HepG2 (cell line): ENCODE measurements around the gene RAB23. TPM values are rescaled to one million over a fixed set of nuclear protein-coding genes. Genes with fewer than 3 reads are reported as not detected.
A peak's percentile ranks its signal among the peaks of the same experiment; 100 is the strongest.

Experiments used
- ASH2L ChIP-seq: fragments of 300-600, 200-600 bp; sonication (generic); IDR thresholded peaks from 2 replicates; pipeline ENCODE4 v1.7.0; 2017; ENCODE audit warnings: low read depth, mild to moderate bottlenecking, moderate library complexity, mixed read lengths, low read length; ENCODE audit not compliant: insufficient read length
- BRD4 ChIP-seq: sonication (generic); formaldehyde crosslinking; IDR thresholded peaks from 2 replicates; pipeline ENCODE4 v1.4.0; 2020; ENCODE audit warnings: missing genetic modification reagents
- EED ChIP-seq: sonication (generic); formaldehyde crosslinking; IDR thresholded peaks from 2 replicates; pipeline ENCODE4 v1.5.0; 2020; ENCODE audit warnings: mild to moderate bottlenecking, missing genetic modification reagents
- ETV5 ChIP-seq: IDR thresholded peaks from 2 replicates; pipeline ENCODE4 v1.6.1; 2018; ENCODE audit warnings: missing biosample characterization, missing genetic modification reagents, inconsistent platforms, borderline replicate concordance
- FOSL2 ChIP-seq: sonication (generic); formaldehyde crosslinking; IDR thresholded peaks from 2 replicates; pipeline ENCODE4 v1.4.0; 2020; ENCODE audit warnings: missing genetic modification reagents
- HDAC1 ChIP-seq: sonication (generic); formaldehyde crosslinking; IDR thresholded peaks from 2 replicates; pipeline ENCODE4 v1.5.1; 2020; ENCODE audit warnings: mild to moderate bottlenecking, missing genetic modification reagents
- HOXA5 ChIP-seq: sonication (generic); formaldehyde crosslinking; IDR thresholded peaks from 2 replicates; pipeline ENCODE4 v1.4.0; 2020; ENCODE audit warnings: missing genetic modification reagents
- KLF12 ChIP-seq: sonication (generic); formaldehyde crosslinking; IDR thresholded peaks from 2 replicates; pipeline ENCODE4 v1.4.0; 2020; ENCODE audit warnings: missing genetic modification reagents, borderline replicate concordance
- MED1 ChIP-seq: sonication (generic); formaldehyde crosslinking; IDR thresholded peaks from 2 replicates; pipeline ENCODE4 v1.4.0; 2020; ENCODE audit warnings: missing genetic modification reagents
- NPAS2 ChIP-seq: sonication (generic); formaldehyde crosslinking; IDR thresholded peaks from 2 replicates; pipeline ENCODE4 v1.8.0; 2022; ENCODE audit warnings: mild to moderate bottlenecking, missing genetic modification reagents, borderline replicate concordance
- PLRG1 ChIP-seq: fragments of 450-650 bp; conservative IDR thresholded peaks from 2 replicates; pipeline ENCODE4 v1.6.1; 2016
- POLR2AphosphoS5 ChIP-seq: IDR thresholded peaks from 2 replicates; pipeline ENCODE4 v1.6.1; 2012; ENCODE audit warnings: low read depth, low read length
- STAG1 ChIP-seq: sonication (generic); formaldehyde crosslinking; IDR thresholded peaks from 2 replicates; pipeline ENCODE4 v1.4.0; 2020; ENCODE audit warnings: missing genetic modification reagents
- TGIF2 ChIP-seq: IDR thresholded peaks from 2 replicates; pipeline ENCODE4 v1.6.1; 2016; ENCODE audit warnings: control low read depth, missing compliant biosample characterization
- TSC22D2 ChIP-seq: sonication (generic); formaldehyde crosslinking; IDR thresholded peaks from 2 replicates; pipeline ENCODE4 v1.5.1; 2020; ENCODE audit warnings: missing genetic modification reagents, mild to moderate bottlenecking, borderline replicate concordance
- ZMYM3 ChIP-seq: sonication (generic); formaldehyde crosslinking; IDR thresholded peaks from 2 replicates; pipeline ENCODE4 v1.5.1; 2020; ENCODE audit warnings: mild to moderate bottlenecking, missing genetic modification reagents
- ZNF33A ChIP-seq: sonication (generic); formaldehyde crosslinking; IDR thresholded peaks from 2 replicates; pipeline ENCODE4 v1.5.1; 2020; ENCODE audit warnings: missing genetic modification reagents, mild to moderate bottlenecking, moderate library complexity, borderline replicate concordance
- ZNF549 ChIP-seq: sonication (generic); formaldehyde crosslinking; IDR thresholded peaks from 2 replicates; pipeline ENCODE4 v1.5.0; 2020; ENCODE audit warnings: missing genetic modification reagents
- ZSCAN29 ChIP-seq: sonication (generic); formaldehyde crosslinking; conservative IDR thresholded peaks from 2 replicates; pipeline ENCODE4 v1.4.0; 2020; ENCODE audit warnings: mild to moderate bottlenecking, missing genetic modification reagents
- polyA plus RNA-seq, 8 experiments: library from polyadenylated mRNA; depleted of rRNA in 3 of 8; stranded (reverse) in 7 of 8; unstranded in 1 of 8; fragments of >200 nt; fragmentation: Illumina TruSeq in 4 of 8; extraction: Trizol in 4 of 8; gene quantifications; 2 replicates each; pipeline versions ENCODE4 v1.2.1 to v1.2.3, GENCODE V29; 2011 to 2016; ENCODE audit warnings: low read depth in 4 of 8, missing spikeins in 1 of 8, mixed read lengths in 1 of 8; ENCODE audit not compliant: insufficient read depth in 1 of 8
- total RNA-seq, 5 experiments: library from RNA; depleted of rRNA; stranded (reverse); fragments of >200 nt; fragmentation: Illumina TruSeq; extraction: Trizol; gene quantifications; 2 replicates each; pipeline ENCODE4 v1.2.3, GENCODE V29; 2016; ENCODE audit warnings: low read depth in 1 of 5
- TF ChIP-seq, protein P1 (sequence below): sonication (generic); formaldehyde crosslinking; IDR thresholded peaks from 2 replicates; pipeline ENCODE4 v1.4.0; 2020; ENCODE audit warnings: missing genetic modification reagents, mild to moderate bottlenecking, borderline replicate concordance
- TF ChIP-seq, protein P2 (sequence below): sonication (generic); formaldehyde crosslinking; IDR thresholded peaks from 2 replicates; pipeline ENCODE4 v1.4.0; 2020; ENCODE audit warnings: mild to moderate bottlenecking, missing genetic modification reagents
- TF ChIP-seq, protein P3 (sequence below): sonication (generic); formaldehyde crosslinking; IDR thresholded peaks from 2 replicates; pipeline ENCODE4 v1.8.1; 2023; ENCODE audit warnings: mild to moderate bottlenecking, missing genetic modification reagents
- TF ChIP-seq, protein P4 (sequence below): sonication (generic); formaldehyde crosslinking; IDR thresholded peaks from 2 replicates; pipeline ENCODE4 v1.5.0; 2020; ENCODE audit warnings: missing genetic modification reagents

Gene RAB23
- total and polyA plus RNA-seq, 2 of the 13 experiments (the other 11 are each of a cell fraction or from before 2014, with no cell fraction given) = 5.5 to 16.4 TPM

DNA sequence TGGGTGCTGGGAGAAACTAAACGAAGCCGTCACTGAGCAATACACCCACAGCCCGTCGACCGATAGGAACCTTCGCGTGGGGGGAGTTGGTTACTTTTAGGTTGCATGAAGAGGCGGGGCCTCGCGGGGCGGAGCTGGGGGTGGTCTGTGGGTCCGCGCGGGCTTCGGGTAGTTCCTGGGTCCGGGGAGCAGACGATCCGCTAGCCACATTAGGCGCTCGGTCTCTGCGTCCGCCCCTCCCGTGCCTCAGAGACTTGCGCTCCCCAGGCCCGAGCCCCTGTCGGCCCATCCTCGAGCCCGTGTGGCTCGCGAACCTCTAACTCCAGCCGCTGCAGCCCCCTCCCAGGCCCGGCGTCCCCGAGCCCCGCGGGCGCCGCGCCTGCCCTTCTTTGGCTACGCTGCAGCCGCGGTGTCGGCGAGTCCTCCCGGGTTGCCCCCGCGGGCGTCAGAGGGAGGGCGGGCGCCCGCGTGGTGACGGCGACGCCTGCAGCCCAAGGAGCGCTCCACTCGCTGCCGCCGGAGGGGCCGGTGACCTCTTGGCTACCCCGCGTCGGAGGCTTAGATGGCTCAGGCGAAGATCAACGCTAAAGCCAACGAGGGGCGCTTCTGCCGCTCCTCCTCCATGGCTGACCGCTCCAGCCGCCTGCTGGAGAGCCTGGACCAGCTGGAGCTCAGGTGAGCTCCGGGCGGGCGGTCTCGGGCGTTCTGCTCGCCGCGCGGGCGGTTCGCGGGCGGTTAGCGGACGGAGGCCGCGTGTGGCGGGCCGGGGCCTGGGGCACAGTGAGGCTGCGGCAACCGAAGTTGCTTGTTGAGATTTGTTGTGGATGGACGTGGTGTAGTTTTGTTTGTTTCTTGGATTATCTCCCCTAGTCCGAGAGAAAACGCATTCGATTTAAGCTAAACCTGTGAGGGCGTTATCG lies 49.7 kb downstream of the RAB23 start, which contains the start of gene BAG2 (continued):
- TF ChIP-seq, protein P1, sequence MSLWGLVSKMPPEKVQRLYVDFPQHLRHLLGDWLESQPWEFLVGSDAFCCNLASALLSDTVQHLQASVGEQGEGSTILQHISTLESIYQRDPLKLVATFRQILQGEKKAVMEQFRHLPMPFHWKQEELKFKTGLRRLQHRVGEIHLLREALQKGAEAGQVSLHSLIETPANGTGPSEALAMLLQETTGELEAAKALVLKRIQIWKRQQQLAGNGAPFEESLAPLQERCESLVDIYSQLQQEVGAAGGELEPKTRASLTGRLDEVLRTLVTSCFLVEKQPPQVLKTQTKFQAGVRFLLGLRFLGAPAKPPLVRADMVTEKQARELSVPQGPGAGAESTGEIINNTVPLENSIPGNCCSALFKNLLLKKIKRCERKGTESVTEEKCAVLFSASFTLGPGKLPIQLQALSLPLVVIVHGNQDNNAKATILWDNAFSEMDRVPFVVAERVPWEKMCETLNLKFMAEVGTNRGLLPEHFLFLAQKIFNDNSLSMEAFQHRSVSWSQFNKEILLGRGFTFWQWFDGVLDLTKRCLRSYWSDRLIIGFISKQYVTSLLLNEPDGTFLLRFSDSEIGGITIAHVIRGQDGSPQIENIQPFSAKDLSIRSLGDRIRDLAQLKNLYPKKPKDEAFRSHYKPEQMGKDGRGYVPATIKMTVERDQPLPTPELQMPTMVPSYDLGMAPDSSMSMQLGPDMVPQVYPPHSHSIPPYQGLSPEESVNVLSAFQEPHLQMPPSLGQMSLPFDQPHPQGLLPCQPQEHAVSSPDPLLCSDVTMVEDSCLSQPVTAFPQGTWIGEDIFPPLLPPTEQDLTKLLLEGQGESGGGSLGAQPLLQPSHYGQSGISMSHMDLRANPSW (CRISPR knock-in tag) = no peak; the same call in 1 of the 2 replicates
- TF ChIP-seq STAG1 (peak; percentile 43), TGIF2 (peak; percentile 40; the same call in 1 of the 2 replicates), TSC22D2 (no peak; the same call in none of the 2 replicates), HDAC1 (CRISPR knock-in tag) (peak; percentile 88), ZMYM3 (CRISPR knock-in tag) (no peak), ZNF33A (CRISPR knock-in tag) (no peak), POLR2AphosphoS5 (peak; percentile 91), PLRG1 (no peak), KLF12 (CRISPR knock-in tag) (peak; percentile 96), NPAS2 (CRISPR knock-in tag) (peak; percentile 11; the same call in 1 of the 2 replicates), ETV5 (peak; percentile 51; the same call in 1 of the 2 replicates), MED1 (peak; percentile 79), ASH2L (peak; percentile 91), FOSL2 (0 out of 2 replicates have a peak, but pooled peaks have one; percentile 3), ZNF549 (CRISPR knock-in tag) (no peak; the same call in none of the 2 replicates), ZSCAN29 (CRISPR knock-in tag) (peak; percentile 57; the same call in 1 of the 2 replicates), BRD4 (CRISPR knock-in tag) (peak; percentile 92), HOXA5 (CRISPR knock-in tag) (peak; percentile 94), EED (CRISPR knock-in tag) (peak; percentile 93)
- TF ChIP-seq, protein P2, sequence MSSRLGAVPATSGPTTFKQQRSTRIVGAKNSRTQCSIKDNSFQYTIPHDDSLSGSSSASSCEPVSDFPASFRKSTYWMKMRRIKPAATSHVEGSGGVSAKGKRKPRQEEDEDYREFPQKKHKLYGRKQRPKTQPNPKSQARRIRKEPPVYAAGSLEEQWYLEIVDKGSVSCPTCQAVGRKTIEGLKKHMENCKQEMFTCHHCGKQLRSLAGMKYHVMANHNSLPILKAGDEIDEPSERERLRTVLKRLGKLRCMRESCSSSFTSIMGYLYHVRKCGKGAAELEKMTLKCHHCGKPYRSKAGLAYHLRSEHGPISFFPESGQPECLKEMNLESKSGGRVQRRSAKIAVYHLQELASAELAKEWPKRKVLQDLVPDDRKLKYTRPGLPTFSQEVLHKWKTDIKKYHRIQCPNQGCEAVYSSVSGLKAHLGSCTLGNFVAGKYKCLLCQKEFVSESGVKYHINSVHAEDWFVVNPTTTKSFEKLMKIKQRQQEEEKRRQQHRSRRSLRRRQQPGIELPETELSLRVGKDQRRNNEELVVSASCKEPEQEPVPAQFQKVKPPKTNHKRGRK (CRISPR knock-in tag) = peak; percentile 21; the same call in 1 of the 2 replicates
- TF ChIP-seq, protein P3, sequence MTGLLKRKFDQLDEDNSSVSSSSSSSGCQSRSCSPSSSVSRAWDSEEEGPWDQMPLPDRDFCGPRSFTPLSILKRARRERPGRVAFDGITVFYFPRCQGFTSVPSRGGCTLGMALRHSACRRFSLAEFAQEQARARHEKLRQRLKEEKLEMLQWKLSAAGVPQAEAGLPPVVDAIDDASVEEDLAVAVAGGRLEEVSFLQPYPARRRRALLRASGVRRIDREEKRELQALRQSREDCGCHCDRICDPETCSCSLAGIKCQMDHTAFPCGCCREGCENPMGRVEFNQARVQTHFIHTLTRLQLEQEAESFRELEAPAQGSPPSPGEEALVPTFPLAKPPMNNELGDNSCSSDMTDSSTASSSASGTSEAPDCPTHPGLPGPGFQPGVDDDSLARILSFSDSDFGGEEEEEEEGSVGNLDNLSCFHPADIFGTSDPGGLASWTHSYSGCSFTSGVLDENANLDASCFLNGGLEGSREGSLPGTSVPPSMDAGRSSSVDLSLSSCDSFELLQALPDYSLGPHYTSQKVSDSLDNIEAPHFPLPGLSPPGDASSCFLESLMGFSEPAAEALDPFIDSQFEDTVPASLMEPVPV = peak; percentile 94; the same call in 1 of the 2 replicates
- TF ChIP-seq, protein P4, sequence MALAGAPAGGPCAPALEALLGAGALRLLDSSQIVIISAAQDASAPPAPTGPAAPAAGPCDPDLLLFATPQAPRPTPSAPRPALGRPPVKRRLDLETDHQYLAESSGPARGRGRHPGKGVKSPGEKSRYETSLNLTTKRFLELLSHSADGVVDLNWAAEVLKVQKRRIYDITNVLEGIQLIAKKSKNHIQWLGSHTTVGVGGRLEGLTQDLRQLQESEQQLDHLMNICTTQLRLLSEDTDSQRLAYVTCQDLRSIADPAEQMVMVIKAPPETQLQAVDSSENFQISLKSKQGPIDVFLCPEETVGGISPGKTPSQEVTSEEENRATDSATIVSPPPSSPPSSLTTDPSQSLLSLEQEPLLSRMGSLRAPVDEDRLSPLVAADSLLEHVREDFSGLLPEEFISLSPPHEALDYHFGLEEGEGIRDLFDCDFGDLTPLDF (CRISPR knock-in tag) = peak; percentile 81
